GM21447 (cell line): ENCODE results near the gene CFAP77.

Source experiments
- ATAC-seq: cut with Tn5 transposase; IDR thresholded peaks from one replicate; pipeline ENCODE4 v1.9.1; 2021; ENCODE audit not compliant: unreplicated experiment

The CFAP77 gene

GRCh38 chr9:132486706-132487350 lies 76.8 kb downstream of the CFAP77 start:
- ATAC-seq = no peak

GRCh38 chr9:132487351-132487791 lies 77.4 kb downstream of the CFAP77 start:
- ATAC-seq = no peak

- ATAC-seq = no peak
Observed at GRCh38 chr9:132487980-132488535, 78.0 kb downstream of the CFAP77 start.

GRCh38 chr9:132488626-132489025 lies 78.6 kb downstream of the CFAP77 start:
- ATAC-seq = no peak

GRCh38 chr9:132489536-132489935 lies 79.5 kb downstream of the CFAP77 start:
- no peak for ATAC-seq

- no peak for ATAC-seq
Observed at GRCh38 chr9:132494857-132495256, 84.8 kb downstream of the CFAP77 start.

GRCh38 chr9:132497731-132498130 lies 87.7 kb downstream of the CFAP77 start:
- no peak for ATAC-seq

- no peak for ATAC-seq
Observed at GRCh38 chr9:132498531-132499210, 88.7 kb downstream of the CFAP77 start.

- no peak for ATAC-seq
Observed at GRCh38 chr9:132499251-132499650, 89.2 kb downstream of the CFAP77 start.

- no peak for ATAC-seq
Observed at GRCh38 chr9:132500193-132500592, 90.2 kb downstream of the CFAP77 start.

GRCh38 chr9:132502480-132502879 lies 92.5 kb downstream of the CFAP77 start:
- no peak for ATAC-seq

- no peak for ATAC-seq
Observed at GRCh38 chr9:132503116-132503515, 93.1 kb downstream of the CFAP77 start.

GRCh38 chr9:132504488-132504887 lies 94.5 kb downstream of the CFAP77 start:
- no peak for ATAC-seq

GRCh38 chr9:132505991-132506655 lies 96.1 kb downstream of the CFAP77 start:
- ATAC-seq = no peak

- no peak for ATAC-seq
Observed at GRCh38 chr9:132506977-132507669, 97.1 kb downstream of the CFAP77 start.

- no peak for ATAC-seq
Observed at GRCh38 chr9:132507670-132508469, 97.9 kb downstream of the CFAP77 start.

- no peak for ATAC-seq
Observed at GRCh38 chr9:132509928-132510874, 100.2 kb downstream of the CFAP77 start.

GRCh38 chr9:132511191-132511999 lies 101.4 kb downstream of the CFAP77 start:
- ATAC-seq = no peak
